Measurements from ENCODE around the gene SLC6A4. TPM values are rescaled to one million over a fixed set of nuclear protein-coding genes. Genes with fewer than 3 reads are reported as not detected.

SLC6A4 gene
- total RNA-seq, 8 experiments from 2014 or later, result 0.11 to 0.62 (median 0.29) TPM

- whole genome bisulfite sequencing, 10 experiments, result 86 to 100% (median 92%) methylated on average over 1 to 4 of the region's 5 CpGs; no CpG with 5 or more reads in 1 of the 10 experiments
- no peak for ATAC-seq (replicated peaks in 6 of 8)
- in situ Hi-C loops (cut with MboI; ENCODE audit: low pct_unique_long_range_greater_than_20kb in 2 of 9, low sequenced_read_pairs in 9 of 9, unreplicated experiment in 9 of 9), result no loop called here
- Histone ChIP-seq H3K4me1 (replicated peaks in 1 of 2) (no peaks in the 10 kb centered on the region), H3K27ac (no peak overlapping the region), H3K4me3 (no peak overlapping the region)
Measured at GRCh38 chr17:30176855-30177254, 58.6 kb downstream of the SLC6A4 start.

GRCh38 chr17:30174556-30174955, 60.9 kb downstream of the SLC6A4 start:
- WGBS, 10 experiments, result 91 to 100% (median 100%) methylated on average over 1 of the region's 1 CpG; no CpG with 5 or more reads in 2 of the 10 experiments
- Histone ChIP-seq H3K27ac (no peak overlapping the region), H3K4me1 (replicated peaks in 1 of 2) (no peaks in the 10 kb centered on the region), H3K4me3 (no peak overlapping the region)
- no peak for ATAC-seq (replicated peaks in 6 of 8)
- in situ Hi-C loops (cut with MboI; ENCODE audit: low pct_unique_long_range_greater_than_20kb in 2 of 9, low sequenced_read_pairs in 9 of 9, unreplicated experiment in 9 of 9), result no loop called here

GRCh38 chr17:30173649-30174048, 61.8 kb downstream of the SLC6A4 start:
- H3K4me1 ChIP-seq (replicated peaks in 1 of 2), result no peaks in the 10 kb centered on the region
- WGBS, 10 experiments, result 50 to 100% (median 95%) methylated on average over 2 of the region's 2 CpGs; no CpG with 5 or more reads in 1 of the 10 experiments
- H3K27ac ChIP-seq, result no peak overlapping the region
- ATAC-seq (replicated peaks in 6 of 8), result no peak
- in situ Hi-C loops (cut with MboI; ENCODE audit: low pct_unique_long_range_greater_than_20kb in 2 of 9, low sequenced_read_pairs in 9 of 9, unreplicated experiment in 9 of 9), result no loop called here
- H3K4me3 ChIP-seq, result no peak overlapping the region

GRCh38 chr17:30172560-30172959, 62.9 kb downstream of the SLC6A4 start:
- ATAC-seq (replicated peaks in 6 of 8), result no peak
- in situ Hi-C loops (cut with MboI; ENCODE audit: low pct_unique_long_range_greater_than_20kb in 2 of 9, low sequenced_read_pairs in 9 of 9, unreplicated experiment in 9 of 9), result no loop called here
- no peak overlapping the region for H3K27ac ChIP-seq
- no peaks in the 10 kb centered on the region for H3K4me1 ChIP-seq (replicated peaks in 1 of 2)
- WGBS, 10 experiments, result 86 to 100% (median 100%) methylated on average over 1 of the region's 1 CpG; no CpG with 5 or more reads in 3 of the 10 experiments
- H3K4me3 ChIP-seq, result no peak overlapping the region

- in situ Hi-C loops (cut with MboI; ENCODE audit: low pct_unique_long_range_greater_than_20kb in 2 of 9, low sequenced_read_pairs in 9 of 9, unreplicated experiment in 9 of 9), result no loop called here
Measured at GRCh38 chr17:30170415-30170987, 65.0 kb downstream of the SLC6A4 start.

GRCh38 chr17:30165960-30166359, 69.5 kb downstream of the SLC6A4 start:
- no peak overlapping the region for H3K27ac ChIP-seq

More at GRCh38 chr17:30170415-30170987, 65.0 kb downstream of the SLC6A4 start:
- no peak for ATAC-seq (replicated peaks in 6 of 8)
- Histone ChIP-seq H3K27ac (no peak overlapping the region), H3K4me1 (replicated peaks in 1 of 2) (no peaks in the 10 kb centered on the region), H3K4me3 (no peak overlapping the region)

GRCh38 chr17:30165147-30165546, 70.3 kb downstream of the SLC6A4 start:
- Histone ChIP-seq H3K4me3 (no peak overlapping the region), H3K4me1 (replicated peaks in 1 of 2) (no peaks in the 10 kb centered on the region), H3K27ac (no peak overlapping the region)
- in situ Hi-C loops (cut with MboI; ENCODE audit: low pct_unique_long_range_greater_than_20kb in 2 of 9, low sequenced_read_pairs in 9 of 9, unreplicated experiment in 9 of 9), result no loop called here
- peak in 3 of 8 experiments; percentile 57 to 74 (median 70) for ATAC-seq (replicated peaks in 6 of 8)
- WGBS, 10 experiments, result 56 to 100% (median 86%) methylated on average over 1 to 3 of the region's 3 CpGs; no CpG with 5 or more reads in 2 of the 10 experiments

More at GRCh38 chr17:30165960-30166359, 69.5 kb downstream of the SLC6A4 start:
- 67 to 100% (median 100%) methylated on average over 1 of the region's 1 CpG; no CpG with 5 or more reads in 2 of the 10 experiments for WGBS, 10 experiments
- ATAC-seq (replicated peaks in 6 of 8), result no peak
- in situ Hi-C loops (cut with MboI; ENCODE audit: low pct_unique_long_range_greater_than_20kb in 2 of 9, low sequenced_read_pairs in 9 of 9, unreplicated experiment in 9 of 9), result no loop called here
- no peaks in the 10 kb centered on the region for H3K4me1 ChIP-seq (replicated peaks in 1 of 2)
- H3K4me3 ChIP-seq, result no peak overlapping the region

- in situ Hi-C loops (cut with MboI; ENCODE audit: low pct_unique_long_range_greater_than_20kb in 2 of 9, low sequenced_read_pairs in 9 of 9, unreplicated experiment in 9 of 9), result no loop called here
- no peaks in the 10 kb centered on the region for H3K4me1 ChIP-seq (replicated peaks in 1 of 2)
- WGBS, 10 experiments, result 83 to 100% (median 100%) methylated on average over 1 to 4 of the region's 4 CpGs; no CpG with 5 or more reads in 1 of the 10 experiments
- ATAC-seq (replicated peaks in 6 of 8), result no peak
- H3K27ac ChIP-seq, result no peak overlapping the region
- no peak overlapping the region for H3K4me3 ChIP-seq
Measured at GRCh38 chr17:30164531-30164930, 71.0 kb downstream of the SLC6A4 start.

- Histone ChIP-seq H3K4me3 (no peak overlapping the region), H3K27ac (no peak overlapping the region), H3K4me1 (replicated peaks in 1 of 2) (no peaks in the 10 kb centered on the region)
- in situ Hi-C loops (cut with MboI; ENCODE audit: low pct_unique_long_range_greater_than_20kb in 2 of 9, low sequenced_read_pairs in 9 of 9, unreplicated experiment in 9 of 9), result no loop called here
- no peak for ATAC-seq (replicated peaks in 6 of 8)
Measured at GRCh38 chr17:30161601-30162000, 73.9 kb downstream of the SLC6A4 start.

- H3K27ac ChIP-seq, result no peak overlapping the region
- 79 to 100% (median 100%) methylated on average over 1 to 3 of the region's 3 CpGs for WGBS, 10 experiments
- in situ Hi-C loops (cut with MboI; ENCODE audit: low pct_unique_long_range_greater_than_20kb in 2 of 9, low sequenced_read_pairs in 9 of 9, unreplicated experiment in 9 of 9), result no loop called here
- H3K4me3 ChIP-seq, result no peak overlapping the region
- ATAC-seq (replicated peaks in 6 of 8), result no peak
- H3K4me1 ChIP-seq (replicated peaks in 1 of 2), result no peaks in the 10 kb centered on the region
Measured at GRCh38 chr17:30160419-30161172, 74.9 kb downstream of the SLC6A4 start.

GRCh38 chr17:30158896-30159625, 76.4 kb downstream of the SLC6A4 start:
- no peak for ATAC-seq (replicated peaks in 6 of 8)
- WGBS, 10 experiments, result 92 to 100% (median 97%) methylated on average over 1 to 3 of the region's 3 CpGs
- Histone ChIP-seq H3K4me3 (no peak overlapping the region), H3K27ac (no peak overlapping the region), H3K4me1 (replicated peaks in 1 of 2) (no peaks in the 10 kb centered on the region)
- in situ Hi-C loops (cut with MboI; ENCODE audit: low pct_unique_long_range_greater_than_20kb in 2 of 9, low sequenced_read_pairs in 9 of 9, unreplicated experiment in 9 of 9), result no loop called here

- ATAC-seq (replicated peaks in 6 of 8), result no peak
- Histone ChIP-seq H3K27ac (no peak overlapping the region), H3K4me3 (no peak overlapping the region), H3K4me1 (replicated peaks in 1 of 2) (no peaks in the 10 kb centered on the region)
- WGBS, 10 experiments, result 85 to 100% (median 97%) methylated on average over 1 to 2 of the region's 2 CpGs; no CpG with 5 or more reads in 3 of the 10 experiments
- in situ Hi-C loops (cut with MboI; ENCODE audit: low pct_unique_long_range_greater_than_20kb in 2 of 9, low sequenced_read_pairs in 9 of 9, unreplicated experiment in 9 of 9), result no loop called here
Measured at GRCh38 chr17:30155389-30155788, 80.1 kb downstream of the SLC6A4 start.

GRCh38 chr17:30153463-30153862, 82.0 kb downstream of the SLC6A4 start:
- H3K4me3 ChIP-seq, result no peak overlapping the region
- in situ Hi-C loops (cut with MboI; ENCODE audit: low pct_unique_long_range_greater_than_20kb in 2 of 9, low sequenced_read_pairs in 9 of 9, unreplicated experiment in 9 of 9), result no loop called here
- ATAC-seq (replicated peaks in 6 of 8), result no peak
- no peaks in the 10 kb centered on the region for H3K4me1 ChIP-seq (replicated peaks in 1 of 2)
- no peak overlapping the region for H3K27ac ChIP-seq

Measured in motor neuron (in vitro differentiated cells).